H1 (cell line): ENCODE results near the gene CRADD. TPM values are rescaled to one million over a fixed set of nuclear protein-coding genes. Genes with fewer than 3 reads are reported as not detected.
"Not testable (repeated sequence)": the region's sequence is repeated elsewhere in the genome, so short reads cannot be mapped to it uniquely, and the experiment has no call there.

Source experiments
- CTCF ChIA-PET: fragments of 300-600 bp; sonication (Branson Sonifier 250); formaldehyde crosslinking; loops from one replicate; lab custom pipeline; 2021; ENCODE audit not compliant: partially characterized antibody; lab: Charles Lee
- POLR2A ChIA-PET: fragments of 300-600 bp; sonication (Branson Sonifier 250); formaldehyde crosslinking; loops from one replicate; lab custom pipeline; 2021; ENCODE audit warnings: inconsistent platforms; ENCODE audit not compliant: partially characterized antibody; lab: Charles Lee
- DNase-seq, 2 experiments: peaks; one replicate each; pipeline versions ENCODE4 v3.0.0 to v3.0.0-alpha.2; 2010 to 2022; ENCODE audit warnings: low spot score in 2 of 2, low read depth in 1 of 2, mixed read lengths in 1 of 2
- FAIRE-seq: peaks from 2 replicates; lab custom pipeline; 2011; peaks lifted over from hg19 to GRCh38; lab: Jason Lieb, UNC
- H2AFZ ChIP-seq: 2 replicates; pipeline ENCODE4 v1.8.1; 2012; ENCODE audit warnings: low read length, inconsistent platforms
- H2AK5ac ChIP-seq: 2 replicates; pipeline ENCODE4 v1.6.1; 2013; ENCODE audit warnings: low read depth, low read length
- H2BK120ac ChIP-seq: replicated peaks from 2 replicates; pipeline ENCODE3; 2013; ENCODE audit warnings: low read depth, low read length, inconsistent platforms
- H2BK12ac ChIP-seq: 2 replicates; pipeline ENCODE4 v1.6.1; 2013; ENCODE audit warnings: low read depth, low read length
- H2BK15ac ChIP-seq: 2 replicates; pipeline ENCODE4 v1.6.1; 2013; ENCODE audit warnings: low read length
- H2BK20ac ChIP-seq: 2 replicates; pipeline ENCODE4 v1.6.1; 2013; ENCODE audit warnings: low read length
- H2BK5ac ChIP-seq: 2 replicates; pipeline ENCODE4 v1.6.1; 2013; ENCODE audit warnings: low read depth, low read length
- H3K14ac ChIP-seq: 2 replicates; pipeline ENCODE4 v1.6.1; 2013; ENCODE audit warnings: inconsistent platforms; ENCODE audit not compliant: insufficient read length
- H3K18ac ChIP-seq: 2 replicates; pipeline ENCODE4 v1.6.1; 2013; ENCODE audit warnings: low read length; ENCODE audit errors: extremely low read depth
- H3K23ac ChIP-seq: 2 replicates; pipeline ENCODE4 v1.6.1; 2013; ENCODE audit warnings: inconsistent platforms; ENCODE audit not compliant: insufficient read length
- H3K23me2 ChIP-seq: 2 replicates; pipeline ENCODE4 v1.6.1; 2013; ENCODE audit warnings: low read depth, low read length
- H3K27ac ChIP-seq: 2 replicates; pipeline ENCODE4 v1.6.1; 2011; ENCODE audit warnings: low read depth, low read length, inconsistent platforms
- H3K27me3 ChIP-seq, 4 experiments: replicated peaks in 1 of 4; 1 replicate in 1 of 4; 2 replicates in 3 of 4; pipeline versions ENCODE4 v1.6.1 to v1.8.1; 2011 to 2013; ENCODE audit warnings: low read length in 3 of 4, mild to moderate bottlenecking in 3 of 4, inconsistent platforms in 2 of 4, mixed read lengths in 2 of 4, moderate library complexity in 1 of 4; ENCODE audit not compliant: control insufficient read depth in 3 of 4, insufficient read depth in 3 of 4; ENCODE audit errors: extremely low read depth in 1 of 4
- H3K36me3 ChIP-seq, 4 experiments: 2 replicates each; pipeline versions ENCODE4 v1.6.1 to v1.8.1; 2011 to 2013; ENCODE audit warnings: mild to moderate bottlenecking in 4 of 4, low read length in 3 of 4, moderate library complexity in 2 of 4, control low read depth in 1 of 4, inconsistent platforms in 1 of 4; ENCODE audit not compliant: insufficient read depth in 4 of 4, control insufficient read depth in 2 of 4
- H3K4ac ChIP-seq: replicated peaks from 2 replicates; pipeline ENCODE3; 2013; ENCODE audit warnings: low read length, low read depth, mixed read lengths, inconsistent platforms; ENCODE audit not compliant: insufficient read length
- H3K4me1 ChIP-seq, 4 experiments: replicated peaks in 1 of 4; 1 replicate in 1 of 4; 2 replicates in 3 of 4; pipeline versions ENCODE4 v1.6.1 to v1.8.1; 2011 to 2013; ENCODE audit warnings: low read length in 3 of 4, inconsistent platforms in 2 of 4, mixed read lengths in 1 of 4; ENCODE audit not compliant: insufficient read depth in 4 of 4, control insufficient read depth in 3 of 4
- H3K4me2 ChIP-seq, 2 experiments: 2 replicates each; pipeline versions ENCODE4 v1.6.1 to v1.8.1; 2011 to 2013; ENCODE audit warnings: low read depth in 2 of 2, low read length in 2 of 2, control low read depth in 1 of 2, inconsistent platforms in 1 of 2, mild to moderate bottlenecking in 1 of 2; ENCODE audit not compliant: insufficient read depth in 1 of 2
- H3K4me3 ChIP-seq, 4 experiments: fragments of 200-600, 300-600 bp in 1 of 4; sonication (generic), shearing (Covaris generic), sonication (Bioruptor Twin) in 1 of 4; 2 replicates each; pipeline versions ENCODE4 v1.5.1 to v1.8.1; 2011 to 2016; ENCODE audit warnings: low read length in 4 of 4, low read depth in 3 of 4, control low read depth in 2 of 4, inconsistent platforms in 2 of 4, mild to moderate bottlenecking in 2 of 4, mixed read lengths in 1 of 4, moderate library complexity in 1 of 4; ENCODE audit not compliant: insufficient read depth in 2 of 4; ENCODE audit errors: extremely low read depth in 1 of 4
- H3K56ac ChIP-seq: replicated peaks from 2 replicates; pipeline ENCODE3; 2013; ENCODE audit warnings: low read depth, mild to moderate bottlenecking, mixed read lengths, low read length, inconsistent platforms; ENCODE audit not compliant: insufficient read length
- H3K79me1 ChIP-seq: 2 replicates; pipeline ENCODE4 v1.6.1; 2013; ENCODE audit warnings: low read depth, low read length, control low read depth
- H3K79me2 ChIP-seq, 2 experiments: 2 replicates each; pipeline versions ENCODE4 v1.6.1 to v1.8.1; 2012 to 2013; ENCODE audit warnings: low read length in 2 of 2, mild to moderate bottlenecking in 2 of 2, inconsistent platforms in 1 of 2; ENCODE audit not compliant: insufficient read depth in 2 of 2, control insufficient read depth in 1 of 2
- H3K9ac ChIP-seq, 4 experiments: replicated peaks in 1 of 4; 1 replicate in 1 of 4; 2 replicates in 3 of 4; pipeline versions ENCODE4 v1.6.1 to v1.8.1; 2011 to 2013; ENCODE audit warnings: low read depth in 3 of 4, low read length in 3 of 4, control low read depth in 2 of 4, mild to moderate bottlenecking in 2 of 4, moderate library complexity in 2 of 4, inconsistent platforms in 1 of 4; ENCODE audit errors: extremely low read depth in 1 of 4
- H3K9me3 ChIP-seq, 2 experiments: 2 replicates each; pipeline versions ENCODE4 v1.6.1 to v1.8.1; 2012 to 2013; ENCODE audit warnings: mild to moderate bottlenecking in 2 of 2, moderate library complexity in 2 of 2, control low read depth in 1 of 2, inconsistent platforms in 1 of 2, low read depth in 1 of 2, low read length in 1 of 2, mixed read lengths in 1 of 2; ENCODE audit not compliant: insufficient read depth in 2 of 2
- H4K20me1 ChIP-seq, 2 experiments: replicated peaks in 1 of 2; 2 replicates each; pipeline versions ENCODE3 to v1.8.1; 2011 to 2013; ENCODE audit warnings: inconsistent platforms in 2 of 2, low read length in 2 of 2, mild to moderate bottlenecking in 1 of 2; ENCODE audit not compliant: insufficient read depth in 2 of 2, control insufficient read depth in 1 of 2
- H4K5ac ChIP-seq: 2 replicates; pipeline ENCODE4 v1.6.1; 2013; ENCODE audit warnings: low read length, low read depth, mixed read lengths, inconsistent platforms; ENCODE audit not compliant: insufficient read length
- H4K8ac ChIP-seq: 2 replicates; pipeline ENCODE4 v1.8.0; 2013; ENCODE audit warnings: mild to moderate bottlenecking, moderate library complexity, low read length, inconsistent platforms; ENCODE audit not compliant: insufficient read depth; ENCODE audit errors: extremely low read depth
- H4K91ac ChIP-seq: replicated peaks from 2 replicates; pipeline ENCODE3; 2013; ENCODE audit warnings: low read length, mixed read lengths, inconsistent platforms; ENCODE audit not compliant: insufficient read length
- BACH1 ChIP-seq: IDR thresholded peaks from 2 replicates; pipeline ENCODE4 v1.6.1; 2012; ENCODE audit warnings: low read length, improper control_type of control experiment
- RXRA ChIP-seq: IDR thresholded peaks from 2 replicates; pipeline ENCODE4 v1.6.1; 2011; ENCODE audit warnings: low read depth, mild to moderate bottlenecking, low read length, moderate library complexity; ENCODE audit not compliant: insufficient read depth
- WGBS, 2 experiments: shearing (Covaris generic) in 1 of 2; methylation state at CpG; one replicate each; pipeline versions ENCODE4 v1.1.6 to v1.1.7; 2013 to 2015; ENCODE audit warnings: low lambda C conversion rate in 2 of 2, mixed read lengths in 2 of 2, inconsistent platforms in 1 of 2, low coverage in 1 of 2, missing lambda C conversion rate in 1 of 2; ENCODE audit not compliant: insufficient replicate concordance in 2 of 2, insufficient coverage in 1 of 2, insufficient read length in 1 of 2; ENCODE audit errors: extremely low coverage in 1 of 2, missing lambda C conversion rate in 1 of 2; 5-methylcytosine and 5-hydroxymethylcytosine counted together
- polyA plus RNA-seq, 7 experiments: library from polyadenylated mRNA; depleted of rRNA in 3 of 7; stranded (reverse) in 5 of 7; unstranded in 2 of 7; fragments of >200 nt in 5 of 7; fragments of 200-250 nt in 2 of 7; gene quantifications; 1 replicate in 5 of 7; 2 replicates in 1 of 7; 4 replicates in 1 of 7; pipeline versions ENCODE4 v1.2.1 to v1.2.3, GENCODE V29; 2011 to 2013; ENCODE audit warnings: missing spikeins in 2 of 7, mixed read lengths in 2 of 7
- total RNA-seq: library from RNA; stranded (reverse); fragmentation: NEBNext Ultra II Directional; extraction: Animal tissue kit (Norgen Biotek cat#: 25700); gene quantifications from 2 replicates; pipeline ENCODE4 v1.2.1, GENCODE V29; 2021

Gene CRADD
- total and polyA plus RNA-seq, 2 of the 8 experiments (the other 6 are each of a cell fraction or from before 2014, with no cell fraction given): 8.1 to 15.4 TPM

DNA sequence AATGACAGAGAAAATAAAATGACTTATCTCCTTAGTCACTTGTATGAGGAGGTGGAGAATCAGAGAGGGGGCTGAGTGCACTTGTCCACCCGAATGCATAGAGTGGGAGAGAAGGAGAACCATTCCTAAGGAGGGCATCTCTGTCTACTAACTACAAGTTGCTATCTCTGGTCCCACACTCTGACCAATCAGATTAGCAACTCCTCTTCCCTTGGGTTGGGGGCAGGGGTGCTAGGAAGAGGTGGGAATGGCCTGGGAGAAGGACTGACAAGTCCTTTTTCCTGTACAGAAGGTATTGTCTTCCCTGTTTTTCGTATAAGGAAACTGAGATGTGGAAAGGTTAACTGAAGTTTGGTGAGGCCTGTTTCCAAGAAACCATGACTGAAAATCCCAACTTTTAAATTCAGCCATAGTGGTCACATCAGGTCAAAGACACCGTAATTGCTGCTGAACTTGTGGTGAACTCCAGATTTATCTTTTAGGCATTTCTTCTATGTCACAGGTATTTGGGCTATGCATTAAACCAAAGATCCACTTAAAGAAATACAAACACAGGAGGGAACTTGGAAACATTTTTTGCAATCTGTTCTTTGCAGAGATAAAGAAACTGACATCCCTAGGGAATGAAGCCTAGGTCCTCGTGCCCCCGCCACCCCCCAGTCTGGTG is 207.8 kb downstream of the CRADD start (continued):
- TF ChIP-seq BACH1 (no peak), RXRA (no peak)

DNA sequence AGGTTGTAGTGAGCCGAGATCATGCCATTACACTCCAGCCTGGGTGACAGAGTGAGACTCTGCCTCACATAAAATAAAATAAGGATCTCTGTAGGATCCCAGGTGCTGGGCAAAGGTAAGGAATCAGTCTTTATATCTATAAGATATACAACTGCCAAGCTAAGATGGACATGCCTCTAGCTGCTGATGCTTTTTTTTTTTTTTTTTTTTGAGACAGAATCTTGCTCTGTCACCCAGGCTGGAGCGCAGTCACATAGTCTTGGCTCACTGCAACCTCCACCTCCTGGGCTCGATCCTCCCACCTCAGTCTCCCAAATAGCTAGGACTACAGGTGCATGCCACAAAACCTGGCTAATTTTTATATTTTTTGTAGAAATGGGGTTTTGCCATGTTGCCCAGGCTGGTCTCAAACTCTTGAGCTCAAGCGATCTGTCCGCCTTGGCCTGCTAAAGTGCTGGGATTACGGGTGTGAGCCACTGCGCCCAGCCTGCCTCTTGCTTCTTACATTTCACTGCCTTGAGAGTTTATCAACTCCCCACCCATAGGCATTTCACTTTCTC is 208.9 kb downstream of the CRADD start:
- CTCF ChIA-PET: interaction anchor here (0.7 to 2.3 kb wide), 5 partner anchors 8 to 216 kb away, joined by 3 to 7 read pairs (median 3); no protein-coding TSS in a partner anchor
- H3K4me3 ChIP-seq, H3K4me2 ChIP-seq: not testable (repeated sequence)

More for the DNA sequence above, 208.9 kb downstream of the CRADD start:
- H2AFZ ChIP-seq, H3K27ac ChIP-seq, H3K36me3 ChIP-seq, H3K4me1 ChIP-seq, H3K79me2 ChIP-seq, H3K18ac ChIP-seq, H2BK120ac ChIP-seq, H3K4ac ChIP-seq, POLR2A ChIA-PET, H3K27me3 ChIP-seq, H4K5ac ChIP-seq, DNase-seq, H2BK15ac ChIP-seq, H3K56ac ChIP-seq, H2BK20ac ChIP-seq, H3K9ac ChIP-seq, H2BK5ac ChIP-seq, H4K20me1 ChIP-seq, H4K91ac ChIP-seq, H3K14ac ChIP-seq, H3K23ac ChIP-seq, FAIRE-seq, H3K23me2 ChIP-seq, H2AK5ac ChIP-seq, H2BK12ac ChIP-seq, H4K8ac ChIP-seq, H3K9me3 ChIP-seq, H3K79me1 ChIP-seq: not testable (repeated sequence)
- WGBS, 2 experiments: 93% methylated on average over 7 of the region's 7 CpGs; no CpG with 5 or more reads in 1 of the 2 experiments
